Raji (cell line): Measurements from ENCODE around the gene PVALEF.

Experiments
- POLR2A ChIP-seq: IDR thresholded peaks from 2 replicates; pipeline ENCODE4 v1.6.1; 2011; ENCODE audit warnings: low read depth, low read length, control low read depth; ENCODE audit not compliant: insufficient read depth

PVALEF gene

GRCh38 chr17:81218991-81219390 is 53.7 kb downstream of the PVALEF start:
- TF ChIP-seq POLR2A: no peak

DNA sequence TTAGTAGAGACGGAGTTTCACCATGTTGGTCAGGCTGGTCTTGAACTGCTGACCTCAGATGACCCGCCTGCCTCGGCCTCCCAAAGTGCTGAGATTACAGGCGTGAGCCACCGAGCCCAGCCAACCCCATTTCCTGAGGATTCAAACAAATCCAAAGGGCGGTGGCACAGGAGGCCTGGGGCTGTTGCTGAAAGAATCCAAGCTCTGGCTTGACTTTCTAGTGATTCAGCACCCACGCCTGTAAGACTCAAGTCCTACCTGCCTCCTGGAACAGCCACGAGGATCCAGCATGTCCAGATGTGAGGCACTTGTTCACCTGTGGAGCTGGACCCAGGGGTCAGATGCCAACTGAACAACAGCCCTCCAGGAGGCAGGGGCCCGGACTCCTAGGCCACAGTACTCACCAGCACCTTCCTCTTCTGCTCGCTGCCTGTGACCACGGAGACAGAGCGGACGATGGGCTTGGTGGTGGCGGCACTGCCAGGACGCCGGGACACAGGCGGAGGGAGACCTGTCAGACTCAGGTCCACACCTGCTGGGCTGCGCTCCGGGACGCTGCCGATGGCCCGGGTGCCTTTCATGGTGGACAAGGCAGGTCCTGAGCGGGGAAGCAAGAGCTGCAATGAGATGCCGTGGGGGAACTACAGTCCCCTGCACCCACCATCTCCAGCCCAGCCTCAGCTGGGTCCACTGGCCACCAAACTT is 54.3 kb downstream of the PVALEF start:
- no peak for TF ChIP-seq POLR2A

- TF ChIP-seq POLR2A: no peak
These were observed 56.1 kb downstream of the PVALEF start for GRCh38 chr17:81221371-81221841.

DNA sequence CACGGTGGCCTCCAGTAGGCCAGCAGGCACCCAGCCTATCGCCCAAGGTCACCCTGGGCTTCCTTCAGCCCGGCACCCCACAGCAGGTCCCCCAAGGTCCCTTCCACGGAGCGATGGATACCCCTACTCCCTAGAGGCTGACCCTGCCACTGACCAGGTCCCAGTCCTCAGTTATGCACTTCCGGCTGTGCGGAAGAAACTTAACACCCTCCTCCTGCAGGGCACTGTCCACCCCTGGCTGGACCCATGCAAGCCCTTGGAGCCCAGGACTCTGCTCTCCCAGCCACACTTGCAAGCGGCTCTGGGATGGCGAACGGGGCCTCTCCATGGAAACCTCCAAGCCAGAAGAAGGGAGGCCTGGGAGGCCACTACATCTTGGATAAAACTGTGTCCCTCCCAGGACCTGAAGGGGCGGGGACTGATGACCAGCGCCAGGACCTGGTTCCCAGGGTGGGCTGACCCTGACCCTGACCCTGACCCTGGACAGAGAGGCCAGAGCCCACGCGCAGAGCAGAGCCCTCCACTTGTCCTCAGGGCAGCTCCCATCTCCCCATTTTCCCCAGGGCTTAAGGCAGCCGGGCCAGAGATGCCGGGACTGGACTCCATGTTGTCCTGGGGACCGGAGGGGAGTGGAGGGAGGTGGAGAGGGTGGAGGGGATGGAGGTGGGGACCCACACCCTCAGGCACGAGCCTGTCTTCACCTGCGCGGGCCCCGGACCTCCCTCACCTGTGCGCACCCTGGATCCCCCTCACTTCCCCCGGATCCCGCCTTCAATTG is 56.7 kb downstream of the PVALEF start:
- no peak for TF ChIP-seq POLR2A

GRCh38 chr17:81222620-81222905 is 57.3 kb downstream of the PVALEF start:
- no peak for TF ChIP-seq POLR2A

GRCh38 chr17:81222906-81223761 is 57.8 kb downstream of the PVALEF start, which contains the start of gene CEP131:
Gene CEP131, minus strand, starts transcription at chr17:81222965. Its CDS starts 2,909 bp downstream, at chr17:81220056.
- peak; percentile 64 for TF ChIP-seq POLR2A

DNA sequence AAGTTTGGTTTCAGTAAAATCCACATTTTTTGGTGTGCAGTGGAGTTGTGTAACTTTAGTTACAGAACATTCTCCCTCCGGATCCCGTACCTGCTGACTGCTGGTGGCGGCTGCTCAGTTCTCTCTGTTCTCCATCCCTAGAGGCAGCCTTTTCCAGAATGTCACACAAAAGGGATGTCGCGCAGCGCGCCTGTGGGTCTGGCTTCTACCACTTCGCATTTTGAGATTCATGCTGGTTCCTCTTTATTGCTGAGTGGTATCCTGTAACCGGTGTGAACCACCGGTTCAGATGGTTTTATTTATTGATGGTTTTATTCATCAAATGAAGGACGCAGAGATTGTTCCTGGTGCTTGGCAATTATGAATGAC is 58.4 kb downstream of the PVALEF start:
- no peak for TF ChIP-seq POLR2A

GRCh38 chr17:81228420-81228819 is 63.1 kb downstream of the PVALEF start:
- no peak for TF ChIP-seq POLR2A

GRCh38 chr17:81228834-81229665 is 63.7 kb downstream of the PVALEF start:
- no peak for TF ChIP-seq POLR2A

DNA sequence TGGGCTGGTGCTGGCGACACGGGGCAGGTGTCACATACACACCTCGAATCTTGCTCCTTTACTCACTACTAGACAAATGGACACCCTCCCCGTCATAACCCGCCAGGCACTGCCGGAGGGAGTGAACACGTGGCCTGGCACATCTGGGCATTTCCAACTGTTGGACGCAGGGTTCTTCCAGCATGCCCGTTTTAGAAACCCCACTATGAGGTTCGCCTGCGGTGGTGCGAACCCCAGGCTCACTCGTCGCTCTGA is 64.3 kb downstream of the PVALEF start:
- no peak for TF ChIP-seq POLR2A

GRCh38 chr17:81230043-81230820 is 64.9 kb downstream of the PVALEF start:
- TF ChIP-seq POLR2A: no peak

DNA sequence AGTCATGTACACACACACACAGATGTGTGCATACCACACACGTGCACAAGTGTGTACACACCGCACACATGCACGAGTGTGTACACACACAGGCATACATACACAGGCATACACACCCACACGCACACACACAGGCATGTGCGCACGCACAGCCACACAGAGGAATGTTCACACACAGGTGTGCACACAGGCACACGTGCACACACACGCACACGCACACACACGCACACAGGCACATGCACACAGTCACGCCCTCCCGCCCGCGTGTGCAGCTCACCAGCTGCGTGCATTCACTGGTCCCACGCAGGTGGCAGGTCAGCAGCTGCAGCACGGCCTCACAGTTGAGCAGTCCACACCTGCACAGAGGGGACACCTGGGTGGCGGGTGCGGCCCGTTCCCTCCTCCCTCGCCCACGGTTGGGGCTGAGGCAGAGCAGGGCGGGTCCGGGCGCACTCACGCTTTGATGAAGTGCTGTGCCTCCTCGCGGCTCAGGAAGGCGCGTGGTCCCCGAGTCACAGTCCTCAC is 65.9 kb downstream of the PVALEF start:
- no peak for TF ChIP-seq POLR2A

DNA sequence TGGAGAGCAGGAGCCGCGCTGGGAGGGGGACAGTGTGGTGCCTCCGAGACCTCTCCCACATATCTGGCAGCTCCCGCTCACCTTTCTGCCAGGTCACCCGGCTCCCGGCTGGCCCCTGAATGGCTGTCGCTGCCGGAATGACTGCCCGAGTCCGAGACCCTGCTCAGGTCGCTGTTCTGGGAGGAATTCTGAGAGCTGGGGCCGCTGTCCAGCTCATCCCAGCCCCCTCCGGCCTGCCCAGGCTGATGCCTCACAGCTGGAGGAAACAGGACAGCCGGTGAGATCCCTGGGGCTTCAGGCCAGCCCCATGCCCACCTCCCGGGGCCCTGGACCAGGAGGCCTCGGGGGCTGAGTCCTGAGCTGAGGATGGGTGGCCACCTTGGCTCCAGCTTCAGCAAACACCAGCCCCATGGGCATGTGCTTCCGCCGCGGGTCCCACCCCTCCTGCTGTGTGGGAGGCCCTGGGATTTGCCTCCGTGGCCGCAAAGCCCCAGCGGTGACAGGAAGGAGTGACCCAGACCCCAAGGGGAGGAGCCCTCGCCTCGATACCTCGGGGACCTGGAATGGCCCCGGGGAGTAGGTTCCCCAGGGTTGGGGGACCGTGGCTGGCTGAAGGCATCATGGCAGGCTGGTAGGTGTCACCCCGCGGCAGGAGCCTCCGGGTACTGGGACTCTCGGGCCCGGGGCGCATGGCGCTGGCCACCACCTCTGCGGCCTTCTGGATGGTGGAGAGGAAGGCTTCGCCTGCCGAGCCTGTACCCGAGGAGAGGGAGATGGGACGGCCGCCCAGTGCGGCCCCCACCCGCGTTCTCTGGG is 66.7 kb downstream of the PVALEF start:
- no peak for TF ChIP-seq POLR2A
